C4-2B (cell line): ENCODE measurements around the gene HYAL1.

Experiments
- ZFX ChIP-seq: fragments of 450-650 bp; IDR thresholded peaks from 2 replicates; pipeline ENCODE4 v1.6.1; 2017
- TF ChIP-seq, protein P1 (sequence below): fragments of 450-650 bp; conservative IDR thresholded peaks from 2 replicates; pipeline ENCODE4 v1.5.1; 2017; ENCODE audit warnings: mild to moderate bottlenecking

DNA sequence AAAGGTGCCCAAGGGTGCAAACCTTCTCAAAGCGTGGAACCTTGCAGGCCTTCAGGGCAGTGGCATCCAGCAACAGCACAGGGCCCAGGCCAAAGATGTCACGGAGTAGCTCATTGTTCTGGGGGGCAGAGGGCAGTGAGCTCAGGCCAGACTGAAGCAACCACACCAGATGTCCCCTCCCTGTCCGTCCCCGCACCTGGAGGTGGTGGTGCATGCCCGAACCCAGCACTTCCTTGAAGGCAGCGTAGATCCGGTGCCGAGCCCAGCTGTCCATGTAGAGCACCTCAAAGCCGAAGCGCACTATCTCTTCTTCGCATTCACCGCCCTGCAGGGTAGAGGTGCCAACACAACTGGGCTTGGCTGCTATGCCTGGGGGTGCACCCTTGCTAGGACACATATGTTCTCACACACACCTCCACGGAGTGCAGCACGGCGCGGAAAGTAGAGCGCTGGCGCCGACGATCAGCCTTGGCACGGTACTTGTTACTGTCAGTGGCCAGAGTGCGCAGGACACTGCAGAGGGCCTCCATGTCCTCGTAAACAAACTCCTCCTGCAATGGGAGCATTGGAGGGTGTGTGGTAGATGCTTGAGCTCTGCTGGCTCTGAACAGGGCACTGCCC lies 14.9 kb downstream of the HYAL1 start:
- TF ChIP-seq, protein P1, sequence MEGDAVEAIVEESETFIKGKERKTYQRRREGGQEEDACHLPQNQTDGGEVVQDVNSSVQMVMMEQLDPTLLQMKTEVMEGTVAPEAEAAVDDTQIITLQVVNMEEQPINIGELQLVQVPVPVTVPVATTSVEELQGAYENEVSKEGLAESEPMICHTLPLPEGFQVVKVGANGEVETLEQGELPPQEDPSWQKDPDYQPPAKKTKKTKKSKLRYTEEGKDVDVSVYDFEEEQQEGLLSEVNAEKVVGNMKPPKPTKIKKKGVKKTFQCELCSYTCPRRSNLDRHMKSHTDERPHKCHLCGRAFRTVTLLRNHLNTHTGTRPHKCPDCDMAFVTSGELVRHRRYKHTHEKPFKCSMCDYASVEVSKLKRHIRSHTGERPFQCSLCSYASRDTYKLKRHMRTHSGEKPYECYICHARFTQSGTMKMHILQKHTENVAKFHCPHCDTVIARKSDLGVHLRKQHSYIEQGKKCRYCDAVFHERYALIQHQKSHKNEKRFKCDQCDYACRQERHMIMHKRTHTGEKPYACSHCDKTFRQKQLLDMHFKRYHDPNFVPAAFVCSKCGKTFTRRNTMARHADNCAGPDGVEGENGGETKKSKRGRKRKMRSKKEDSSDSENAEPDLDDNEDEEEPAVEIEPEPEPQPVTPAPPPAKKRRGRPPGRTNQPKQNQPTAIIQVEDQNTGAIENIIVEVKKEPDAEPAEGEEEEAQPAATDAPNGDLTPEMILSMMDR, result no peak
- TF ChIP-seq ZFX, result no peak
